ENCODE data around the gene VWA5B2. TPM values are rescaled to one million over a fixed set of nuclear protein-coding genes. Genes with fewer than 3 reads are reported as not detected.
A peak's percentile ranks its signal among the peaks of the same experiment; 100 is the strongest.

Gene VWA5B2
- total and polyA plus RNA-seq, 8 donors, result under 0.01 to 100.0 (median 2.4) TPM

DNA sequence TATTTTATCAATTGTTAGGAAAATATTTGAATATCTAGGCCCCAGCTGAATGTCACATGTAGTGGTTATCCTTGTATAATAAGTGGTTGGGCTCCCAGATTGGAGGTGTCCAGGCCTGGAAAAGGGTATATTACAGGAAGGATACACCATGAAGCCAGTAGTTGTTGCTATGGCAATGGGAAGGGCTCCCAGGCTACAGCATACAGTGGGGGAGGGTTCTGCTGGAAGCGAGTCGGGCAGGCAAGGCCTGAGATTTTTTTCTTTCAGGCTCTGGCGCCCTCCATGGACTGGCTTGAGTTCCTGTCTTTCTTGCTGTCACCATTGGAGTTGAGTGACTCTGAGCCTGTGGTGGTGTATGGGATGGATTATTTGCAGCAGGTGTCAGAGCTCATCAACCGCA is 55.3 kb downstream of the VWA5B2 start:
- intact Hi-C loops (cut with DNase I; ENCODE audit: low total_unique reads), result no loop called here
- H3K27ac ChIP-seq, result no peak overlapping the region
- DNase-seq, result peak; percentile 34 to 89
- no peaks in the 10 kb centered on the region for H3K36me3 ChIP-seq
- TF ChIP-seq, protein P1, sequence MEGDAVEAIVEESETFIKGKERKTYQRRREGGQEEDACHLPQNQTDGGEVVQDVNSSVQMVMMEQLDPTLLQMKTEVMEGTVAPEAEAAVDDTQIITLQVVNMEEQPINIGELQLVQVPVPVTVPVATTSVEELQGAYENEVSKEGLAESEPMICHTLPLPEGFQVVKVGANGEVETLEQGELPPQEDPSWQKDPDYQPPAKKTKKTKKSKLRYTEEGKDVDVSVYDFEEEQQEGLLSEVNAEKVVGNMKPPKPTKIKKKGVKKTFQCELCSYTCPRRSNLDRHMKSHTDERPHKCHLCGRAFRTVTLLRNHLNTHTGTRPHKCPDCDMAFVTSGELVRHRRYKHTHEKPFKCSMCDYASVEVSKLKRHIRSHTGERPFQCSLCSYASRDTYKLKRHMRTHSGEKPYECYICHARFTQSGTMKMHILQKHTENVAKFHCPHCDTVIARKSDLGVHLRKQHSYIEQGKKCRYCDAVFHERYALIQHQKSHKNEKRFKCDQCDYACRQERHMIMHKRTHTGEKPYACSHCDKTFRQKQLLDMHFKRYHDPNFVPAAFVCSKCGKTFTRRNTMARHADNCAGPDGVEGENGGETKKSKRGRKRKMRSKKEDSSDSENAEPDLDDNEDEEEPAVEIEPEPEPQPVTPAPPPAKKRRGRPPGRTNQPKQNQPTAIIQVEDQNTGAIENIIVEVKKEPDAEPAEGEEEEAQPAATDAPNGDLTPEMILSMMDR (IDR thresholded peaks at IDR 0.05), result peak in 1 of 7 experiments; percentile 23
- TF ChIP-seq POLR2AphosphoS5 (IDR thresholded peaks at IDR 0.05), result no peak
- no peak for TF ChIP-seq EP300 (IDR thresholded peaks at IDR 0.05)
- no peak for TF ChIP-seq POLR2A (IDR thresholded peaks at IDR 0.05)
- no peaks in the 10 kb centered on the region for H3K9me3 ChIP-seq
- WGBS, 5 donors, result 5 to 28% (median 21%) methylated on average over 4 of the region's 4 CpGs
- H3K27me3 ChIP-seq, result peaks cover 0 to 18% (median 0%) of the 10 kb centered on the region in 3 donors
- H3K4me3 ChIP-seq, result no peak overlapping the region
- H3K4me1 ChIP-seq, result peaks cover 0 to 3% (median 0%) of the 10 kb centered on the region in 4 donors

GRCh38 chr3:184289426-184289938 is 60.1 kb downstream of the VWA5B2 start:
- H3K36me3 ChIP-seq, result no peaks in the 10 kb centered on the region
- no peak for TF ChIP-seq POLR2A (IDR thresholded peaks at IDR 0.05)
- TF ChIP-seq, protein P1 (IDR thresholded peaks at IDR 0.05), result peak in 4 of 7 experiments; percentile 32 to 53 (median 44)
- peaks cover 0 to 5% (median 0%) of the 10 kb centered on the region in 4 donors for H3K4me1 ChIP-seq
- WGBS, 5 donors, result 4 to 9% (median 7%) methylated on average over 10 of the region's 10 CpGs
- H3K4me3 ChIP-seq, result no peak overlapping the region
- peaks cover 0 to 25% (median 0%) of the 10 kb centered on the region in 3 donors for H3K27me3 ChIP-seq
- DNase-seq, result peak; percentile 59 to 64
- intact Hi-C loops (cut with DNase I; ENCODE audit: low total_unique reads), result no loop called here
- H3K27ac ChIP-seq, result no peak overlapping the region
- H3K9me3 ChIP-seq, result no peaks in the 10 kb centered on the region

DNA sequence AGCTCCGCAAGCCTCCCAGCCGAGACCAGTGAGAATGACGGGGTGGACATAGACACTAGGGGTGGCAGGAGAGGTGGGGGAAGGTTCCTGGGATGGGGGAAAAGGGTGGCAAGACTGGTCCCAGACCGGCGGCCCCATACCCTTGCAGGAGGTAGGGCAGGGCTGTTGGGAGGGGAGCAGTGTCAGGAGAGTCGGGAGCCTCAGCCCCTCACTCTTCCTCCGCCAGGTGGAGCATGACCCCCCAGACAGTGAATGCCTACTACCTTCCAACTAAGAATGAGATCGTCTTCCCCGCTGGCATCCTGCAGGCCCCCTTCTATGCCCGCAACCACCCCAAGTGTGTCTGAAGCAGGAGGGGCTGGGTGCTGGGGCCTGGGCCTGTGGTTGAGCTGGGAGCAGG is 60.9 kb downstream of the VWA5B2 start:
- Histone ChIP-seq H3K36me3 (no peaks in the 10 kb centered on the region), H3K9me3 (no peaks in the 10 kb centered on the region), H3K27me3 (peaks cover 0 to 25% (median 0%) of the 10 kb centered on the region in 3 donors), H3K27ac (no peak overlapping the region), H3K4me3 (no peak overlapping the region), H3K4me1 (peaks cover 0 to 5% (median 0%) of the 10 kb centered on the region in 4 donors)
- intact Hi-C loops (cut with DNase I; ENCODE audit: low total_unique reads), result no loop called here
- no peak for TF ChIP-seq EP300 (IDR thresholded peaks at IDR 0.05)
- TF ChIP-seq, protein P1 (IDR thresholded peaks at IDR 0.05), result no peak
- TF ChIP-seq POLR2A (IDR thresholded peaks at IDR 0.05), result no peak
- TF ChIP-seq POLR2AphosphoS5 (IDR thresholded peaks at IDR 0.05), result no peak
- WGBS, 5 donors, result 78 to 91% (median 87%) methylated on average over 7 to 10 of the region's 10 CpGs
- no peak for DNase-seq

GRCh38 chr3:184291044-184291737 is 61.8 kb downstream of the VWA5B2 start:
- no peak for TF ChIP-seq POLR2AphosphoS5 (IDR thresholded peaks at IDR 0.05)
- no peak for TF ChIP-seq POLR2A (IDR thresholded peaks at IDR 0.05)
- 85 to 90% (median 86%) methylated on average over 22 of the region's 22 CpGs for WGBS, 5 donors
- Histone ChIP-seq H3K27ac (no peak overlapping the region), H3K4me1 (peaks cover 0 to 5% (median 0%) of the 10 kb centered on the region in 4 donors), H3K27me3 (peaks cover 0 to 25% (median 0%) of the 10 kb centered on the region in 3 donors), H3K36me3 (no peaks in the 10 kb centered on the region), H3K4me3 (no peak overlapping the region), H3K9me3 (no peaks in the 10 kb centered on the region)
- intact Hi-C loops (cut with DNase I; ENCODE audit: low total_unique reads), result no loop called here
- DNase-seq, result no peak

Small RNAs within 50 kb of the gene (small RNA-seq; reads per million reads assigned to genes)
- 2.5 to 12.8 (median 4.8) reads per million in 4 donors for gene MIR1224

Other genes with a start within 250 kb of the VWA5B2 start
- gene ABCC5, start 211.7 kb upstream of the VWA5B2 start, total RNA-seq, result 100 to 1,000 TPM in 3 of 5 donors, 10 to 100 TPM in 2; 62.6 to 241 (median 122) TPM
- 10 to 100 TPM; 16.6 to 54.1 (median 19.7) TPM for gene ABCC5, start 211.7 kb upstream of the VWA5B2 start, polyA plus RNA-seq
- not detected for gene HTR3D, start 197.8 kb upstream of the VWA5B2 start, total RNA-seq
- not detected for gene HTR3D, start 197.8 kb upstream of the VWA5B2 start, polyA plus RNA-seq
- not detected for gene HTR3C, start 176.5 kb upstream of the VWA5B2 start, total RNA-seq
- not detected for gene HTR3C, start 176.5 kb upstream of the VWA5B2 start, polyA plus RNA-seq
- gene HTR3E, start 132.5 kb upstream of the VWA5B2 start, total RNA-seq, result not detected
- gene HTR3E, start 132.5 kb upstream of the VWA5B2 start, polyA plus RNA-seq, result not detected
- 100 to 1,000 TPM in 1 of 5 donors, 10 to 100 TPM in 3, 1 to 10 TPM in 1; 1.4 to 113 (median 36.5) TPM for gene EIF2B5, start 94.2 kb upstream of the VWA5B2 start, total RNA-seq
- gene EIF2B5, start 94.2 kb upstream of the VWA5B2 start, polyA plus RNA-seq, result 10 to 100 TPM; 33.0 to 42.0 (median 33.7) TPM
- gene DVL3, start 74.2 kb upstream of the VWA5B2 start, total RNA-seq, result 100 to 1,000 TPM in 1 of 5 donors, 10 to 100 TPM in 4; 27.9 to 107 (median 55.4) TPM
- gene DVL3, start 74.2 kb upstream of the VWA5B2 start, polyA plus RNA-seq, result 10 to 100 TPM; 21.2 to 26.4 (median 25.8) TPM
- gene AP2M1, start 54.7 kb upstream of the VWA5B2 start, total RNA-seq, result 100 to 1,000 TPM in 4 of 5 donors, 10 to 100 TPM in 1; 96.2 to 204 (median 134) TPM
- gene AP2M1, start 54.7 kb upstream of the VWA5B2 start, polyA plus RNA-seq, result 100 to 1,000 TPM; 143 to 220 (median 208) TPM
- 100 to 1,000 TPM in 1 of 5 donors, 10 to 100 TPM in 4; 21.6 to 194 (median 55.9) TPM for gene ABCF3, start 43.4 kb upstream of the VWA5B2 start, total RNA-seq
- 10 to 100 TPM; 43.4 to 45.0 (median 44.5) TPM for gene ABCF3, start 43.4 kb upstream of the VWA5B2 start, polyA plus RNA-seq
- gene ALG3, start 19.4 kb downstream of the VWA5B2 start, total RNA-seq, result 100 to 1,000 TPM in 1 of 5 donors, 10 to 100 TPM in 4; 17.1 to 253 (median 24.1) TPM
- 10 to 100 TPM; 20.9 to 22.5 (median 20.9) TPM for gene ALG3, start 19.4 kb downstream of the VWA5B2 start, polyA plus RNA-seq
- 10 to 100 TPM in 1 of 5 donors, 1 to 10 TPM in 2, under 1 TPM in 1, not detected in 1; 0.73 to 18.5 (median 4.2) TPM for gene EEF1AKMT4, start 20.1 kb downstream of the VWA5B2 start, total RNA-seq
- 1 to 10 TPM; 4.4 to 6.5 (median 6.4) TPM for gene EEF1AKMT4, start 20.1 kb downstream of the VWA5B2 start, polyA plus RNA-seq
- not detected for gene CAMK2N2, start 32.0 kb downstream of the VWA5B2 start, total RNA-seq
- 1 to 10 TPM in 1 of 3 donors, under 1 TPM in 2; 0.58 to 1.2 (median 0.68) TPM for gene CAMK2N2, start 32.0 kb downstream of the VWA5B2 start, polyA plus RNA-seq
- 1 to 10 TPM in 1 of 5 donors, under 1 TPM in 1, not detected in 3; 0.45 to 2.9 TPM for gene ECE2, start 46.4 kb downstream of the VWA5B2 start, total RNA-seq
- not detected for gene ECE2, start 46.4 kb downstream of the VWA5B2 start, polyA plus RNA-seq
- 100 to 1,000 TPM; 124 to 239 (median 172) TPM for gene PSMD2, start 69.7 kb downstream of the VWA5B2 start, total RNA-seq
- gene PSMD2, start 69.7 kb downstream of the VWA5B2 start, polyA plus RNA-seq, result 100 to 1,000 TPM in 1 of 3 donors, 10 to 100 TPM in 2; 73.0 to 119 (median 81.7) TPM
- gene EIF4G1, start 85.0 kb downstream of the VWA5B2 start, total RNA-seq, result 100 to 1,000 TPM; 167 to 572 (median 203) TPM
- gene EIF4G1, start 85.0 kb downstream of the VWA5B2 start, polyA plus RNA-seq, result 100 to 1,000 TPM in 2 of 3 donors, 10 to 100 TPM in 1; 86.5 to 171 (median 134) TPM
- 10 to 100 TPM in 3 of 5 donors, 1 to 10 TPM in 2; 1.8 to 73.2 (median 28.8) TPM for gene FAM131A, start 108.0 kb downstream of the VWA5B2 start, total RNA-seq
- 10 to 100 TPM; 10.0 to 13.0 (median 12.5) TPM for gene FAM131A, start 108.0 kb downstream of the VWA5B2 start, polyA plus RNA-seq
- 10 to 100 TPM in 2 of 5 donors, 1 to 10 TPM in 3; 4.2 to 34.5 (median 5.8) TPM for gene CLCN2, start 132.0 kb downstream of the VWA5B2 start, total RNA-seq
- gene CLCN2, start 132.0 kb downstream of the VWA5B2 start, polyA plus RNA-seq, result 1 to 10 TPM; 2.1 to 5.1 (median 2.5) TPM
- gene POLR2H, start 132.1 kb downstream of the VWA5B2 start, total RNA-seq, result 100 to 1,000 TPM in 2 of 5 donors, 10 to 100 TPM in 3; 14.0 to 273 (median 85.0) TPM
- gene POLR2H, start 132.1 kb downstream of the VWA5B2 start, polyA plus RNA-seq, result 100 to 1,000 TPM; 103 to 142 (median 116) TPM
- not detected for gene THPO, start 148.6 kb downstream of the VWA5B2 start, total RNA-seq
- gene THPO, start 148.6 kb downstream of the VWA5B2 start, polyA plus RNA-seq, result 1 to 10 TPM in 1 of 3 donors, under 1 TPM in 2; 0.38 to 1.8 (median 0.93) TPM
- 10 to 100 TPM in 1 of 5 donors, 1 to 10 TPM in 4; 6.1 to 27.2 (median 9.2) TPM for gene CHRD, start 150.5 kb downstream of the VWA5B2 start, total RNA-seq
- 1 to 10 TPM; 5.2 to 7.1 (median 5.7) TPM for gene CHRD, start 150.5 kb downstream of the VWA5B2 start, polyA plus RNA-seq

All from stomach (tissue), 9 donors.